AG10803 (cell line): Measurements from ENCODE around the gene TLK1.
"Not testable (repeated sequence)": the region's sequence is repeated elsewhere in the genome, so short reads cannot be mapped to it uniquely, and the experiment has no call there.

Experiments
- DNase-seq: peaks from one replicate; pipeline ENCODE4 v3.0.0; 2010; ENCODE audit warnings: low read depth
- H3K4me3 ChIP-seq: 2 replicates; pipeline ENCODE4 v1.5.1; 2011; ENCODE audit warnings: mild to moderate bottlenecking, low read length, control low read depth
- CTCF ChIP-seq: conservative IDR thresholded peaks from 2 replicates; pipeline ENCODE4 v1.5.1; 2011; ENCODE audit warnings: mild to moderate bottlenecking, low read length, control low read depth, inconsistent platforms

The TLK1 gene

GRCh38 chr2:171086352-171087290 lies 74.1 kb downstream of the TLK1 start:
- DNase-seq: peak; percentile 43
- H3K4me3 ChIP-seq: no peak overlapping the region
- TF ChIP-seq CTCF: peak; percentile 61

- TF ChIP-seq CTCF: no peak
- no peak overlapping the region for H3K4me3 ChIP-seq
- no peak for DNase-seq
Measured at GRCh38 chr2:171084128-171084527, 76.6 kb downstream of the TLK1 start.

GRCh38 chr2:171083451-171083850 lies 77.2 kb downstream of the TLK1 start:
- no peak for TF ChIP-seq CTCF
- no peak for DNase-seq
- no peak overlapping the region for H3K4me3 ChIP-seq

- DNase-seq: no peak
- no peak for TF ChIP-seq CTCF
- H3K4me3 ChIP-seq: no peak overlapping the region
Measured at GRCh38 chr2:171081649-171082111, 79.0 kb downstream of the TLK1 start.

GRCh38 chr2:171080607-171081006 lies 80.1 kb downstream of the TLK1 start:
- H3K4me3 ChIP-seq: no peak overlapping the region
- no peak for TF ChIP-seq CTCF
- no peak for DNase-seq

- H3K4me3 ChIP-seq, DNase-seq: not testable (repeated sequence)
Measured at GRCh38 chr2:171076422-171076821, 84.3 kb downstream of the TLK1 start.

- no peak for TF ChIP-seq CTCF
- DNase-seq: no peak
- H3K4me3 ChIP-seq: no peak overlapping the region
Measured at GRCh38 chr2:171072164-171072563, 88.5 kb downstream of the TLK1 start.
